PC-3 (cell line): ENCODE data around the gene CNOT11.
"Not testable (repeated sequence)": the region's sequence is repeated elsewhere in the genome, so short reads cannot be mapped to it uniquely, and the experiment has no call there.

ENCODE experiments used
- EZH2phosphoT487 ChIP-seq: fragments of 300-600 bp; sonication (generic); IDR thresholded peaks from 2 replicates; pipeline ENCODE4 v1.6.1; 2018; ENCODE audit warnings: mild to moderate bottlenecking, antibody characterized with exemption, low read length, borderline replicate concordance
- TF ChIP-seq, protein P1 (sequence below): fragments of 300-600 bp; sonication (generic); conservative IDR thresholded peaks from 2 replicates; pipeline ENCODE4 v1.5.1; 2017; ENCODE audit warnings: antibody characterized with exemption, low read depth, mild to moderate bottlenecking, low read length

DNA sequence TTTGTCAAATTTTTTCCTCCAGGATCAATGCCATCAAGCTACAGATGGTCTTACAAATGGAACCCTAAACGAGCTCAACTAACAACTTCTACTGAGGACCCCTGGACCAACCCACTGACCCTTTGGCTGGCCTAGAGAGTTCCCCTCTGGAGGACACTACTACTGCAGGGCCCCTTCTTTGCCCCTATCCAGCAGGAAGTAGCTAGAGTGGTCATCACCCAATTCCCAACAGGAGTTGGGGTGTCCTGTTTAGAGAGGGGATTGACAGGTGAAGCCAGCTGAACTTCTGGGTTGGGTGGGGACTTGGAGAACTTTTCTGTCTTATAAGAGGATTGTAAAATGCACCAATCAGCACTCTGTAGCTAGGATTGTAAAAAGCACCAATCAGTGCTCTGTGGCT lies 16.7 kb upstream of the CNOT11 start:
- not testable (repeated sequence) for TF ChIP-seq EZH2phosphoT487
- TF ChIP-seq, protein P1, sequence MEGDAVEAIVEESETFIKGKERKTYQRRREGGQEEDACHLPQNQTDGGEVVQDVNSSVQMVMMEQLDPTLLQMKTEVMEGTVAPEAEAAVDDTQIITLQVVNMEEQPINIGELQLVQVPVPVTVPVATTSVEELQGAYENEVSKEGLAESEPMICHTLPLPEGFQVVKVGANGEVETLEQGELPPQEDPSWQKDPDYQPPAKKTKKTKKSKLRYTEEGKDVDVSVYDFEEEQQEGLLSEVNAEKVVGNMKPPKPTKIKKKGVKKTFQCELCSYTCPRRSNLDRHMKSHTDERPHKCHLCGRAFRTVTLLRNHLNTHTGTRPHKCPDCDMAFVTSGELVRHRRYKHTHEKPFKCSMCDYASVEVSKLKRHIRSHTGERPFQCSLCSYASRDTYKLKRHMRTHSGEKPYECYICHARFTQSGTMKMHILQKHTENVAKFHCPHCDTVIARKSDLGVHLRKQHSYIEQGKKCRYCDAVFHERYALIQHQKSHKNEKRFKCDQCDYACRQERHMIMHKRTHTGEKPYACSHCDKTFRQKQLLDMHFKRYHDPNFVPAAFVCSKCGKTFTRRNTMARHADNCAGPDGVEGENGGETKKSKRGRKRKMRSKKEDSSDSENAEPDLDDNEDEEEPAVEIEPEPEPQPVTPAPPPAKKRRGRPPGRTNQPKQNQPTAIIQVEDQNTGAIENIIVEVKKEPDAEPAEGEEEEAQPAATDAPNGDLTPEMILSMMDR: not testable (repeated sequence)
